Mucosa of stomach (tissue), 1 donor: Measurements from ENCODE around the gene LTA.

Source experiments
- H3K27me3 ChIP-seq: one replicate; pipeline ENCODE4 v1.7.0; 2013; ENCODE audit warnings: mild to moderate bottlenecking, low read length; ENCODE audit not compliant: control insufficient read depth, insufficient read depth
- H3K36me3 ChIP-seq: one replicate; pipeline ENCODE4 v1.7.0; 2013; ENCODE audit warnings: low read length; ENCODE audit not compliant: control insufficient read depth, insufficient read depth
- H3K4me1 ChIP-seq: one replicate; pipeline ENCODE4 v1.7.0; 2013; ENCODE audit warnings: mild to moderate bottlenecking, low read length; ENCODE audit not compliant: control insufficient read depth, insufficient read depth
- H3K4me3 ChIP-seq: one replicate; pipeline ENCODE4 v1.7.0; 2013; ENCODE audit warnings: low read length
- H3K9ac ChIP-seq: one replicate; pipeline ENCODE4 v1.7.0; 2013; ENCODE audit warnings: mild to moderate bottlenecking, low read length, moderate library complexity
- H3K9me3 ChIP-seq: one replicate; pipeline ENCODE4 v1.7.0; 2013; ENCODE audit warnings: mild to moderate bottlenecking, low read length, moderate library complexity; ENCODE audit not compliant: control insufficient read depth
- donor health status: Pancreatic carcinoma.

LTA gene

GRCh38 chr6:31572041-31572911, at the start of gene LTA:
LTA (plus strand) TSS chr6:31572289; CDS start chr6:31572743, 454 bp downstream.
- Histone ChIP-seq H3K27me3 (peaks cover 10% of the 10 kb centered on the region), H3K4me3 (no peak within 1 kb of the TSS), H3K36me3 (no peaks in the 10 kb centered on the region), H3K9me3 (no peaks in the 10 kb centered on the region), H3K4me1 (no peaks in the 10 kb centered on the region), H3K9ac (no peak within 1 kb of the TSS)

GRCh38 chr6:31525553-31525931, 46.5 kb upstream of the LTA start:
- Histone ChIP-seq H3K36me3 (peaks cover 3% of the 10 kb centered on the region), H3K27me3 (no peaks in the 10 kb centered on the region), H3K4me3 (no peak overlapping the region), H3K9ac (no peak overlapping the region), H3K4me1 (peaks cover 8% of the 10 kb centered on the region), H3K9me3 (no peaks in the 10 kb centered on the region)

GRCh38 chr6:31525932-31526591, 46.0 kb upstream of the LTA start:
- H3K9ac ChIP-seq: no peak overlapping the region
- H3K4me3 ChIP-seq: no peak overlapping the region
- peaks cover 8% of the 10 kb centered on the region for H3K4me1 ChIP-seq
- H3K36me3 ChIP-seq: peaks cover 8% of the 10 kb centered on the region
- no peaks in the 10 kb centered on the region for H3K27me3 ChIP-seq
- no peaks in the 10 kb centered on the region for H3K9me3 ChIP-seq

- H3K4me1 ChIP-seq: peaks cover 8% of the 10 kb centered on the region
- no peaks in the 10 kb centered on the region for H3K27me3 ChIP-seq
Measured at GRCh38 chr6:31528307-31528777, 43.7 kb upstream of the LTA start.

GRCh38 chr6:31528821-31529328, 43.2 kb upstream of the LTA start, which contains the start of gene MCCD1:
MCCD1 (plus strand) TSS chr6:31528962; CDS start chr6:31529015, 53 bp downstream.
- H3K36me3 ChIP-seq: peaks cover 16% of the 10 kb centered on the region
- H3K9me3 ChIP-seq: no peaks in the 10 kb centered on the region
- H3K4me1 ChIP-seq: peaks cover 8% of the 10 kb centered on the region
- H3K4me3 ChIP-seq: no peak within 1 kb of the TSS
- H3K9ac ChIP-seq: no peak within 1 kb of the TSS
- no peaks in the 10 kb centered on the region for H3K27me3 ChIP-seq

More at GRCh38 chr6:31528307-31528777, 43.7 kb upstream of the LTA start:
- Histone ChIP-seq H3K4me3 (no peak overlapping the region), H3K9me3 (no peaks in the 10 kb centered on the region), H3K9ac (no peak overlapping the region), H3K36me3 (peaks cover 16% of the 10 kb centered on the region)

GRCh38 chr6:31529329-31530150, 42.5 kb upstream of the LTA start:
- H3K27me3 ChIP-seq: no peaks in the 10 kb centered on the region
- peaks cover 8% of the 10 kb centered on the region for H3K4me1 ChIP-seq
- H3K9me3 ChIP-seq: no peaks in the 10 kb centered on the region
- peaks cover 16% of the 10 kb centered on the region for H3K36me3 ChIP-seq
- no peak overlapping the region for H3K9ac ChIP-seq
- no peak overlapping the region for H3K4me3 ChIP-seq

GRCh38 chr6:31530659-31531058, 41.4 kb upstream of the LTA start:
- Histone ChIP-seq H3K4me1 (peaks cover 7% of the 10 kb centered on the region), H3K36me3 (peaks cover 16% of the 10 kb centered on the region), H3K9me3 (no peaks in the 10 kb centered on the region), H3K27me3 (no peaks in the 10 kb centered on the region), H3K4me3 (no peak overlapping the region), H3K9ac (no peak overlapping the region)

- Histone ChIP-seq H3K4me1 (peaks cover 2% of the 10 kb centered on the region), H3K9me3 (no peaks in the 10 kb centered on the region), H3K36me3 (peaks cover 21% of the 10 kb centered on the region), H3K9ac (no peak overlapping the region), H3K27me3 (no peaks in the 10 kb centered on the region), H3K4me3 (no peak overlapping the region)
Measured at GRCh38 chr6:31531162-31531561, 40.9 kb upstream of the LTA start.

GRCh38 chr6:31531771-31532643, 40.1 kb upstream of the LTA start:
- Histone ChIP-seq H3K4me3 (no peak overlapping the region), H3K27me3 (no peaks in the 10 kb centered on the region), H3K9me3 (no peaks in the 10 kb centered on the region), H3K4me1 (no peaks in the 10 kb centered on the region), H3K9ac (no peak overlapping the region), H3K36me3 (peaks cover 23% of the 10 kb centered on the region)

GRCh38 chr6:31532644-31533454, 39.2 kb upstream of the LTA start:
- no peaks in the 10 kb centered on the region for H3K4me1 ChIP-seq
- H3K36me3 ChIP-seq: peaks cover 23% of the 10 kb centered on the region
- H3K4me3 ChIP-seq: no peak overlapping the region
- H3K9me3 ChIP-seq: no peaks in the 10 kb centered on the region
- H3K27me3 ChIP-seq: no peaks in the 10 kb centered on the region
- no peak overlapping the region for H3K9ac ChIP-seq
